ENCODE results near the gene BPIFB2.

The BPIFB2 gene

DNA sequence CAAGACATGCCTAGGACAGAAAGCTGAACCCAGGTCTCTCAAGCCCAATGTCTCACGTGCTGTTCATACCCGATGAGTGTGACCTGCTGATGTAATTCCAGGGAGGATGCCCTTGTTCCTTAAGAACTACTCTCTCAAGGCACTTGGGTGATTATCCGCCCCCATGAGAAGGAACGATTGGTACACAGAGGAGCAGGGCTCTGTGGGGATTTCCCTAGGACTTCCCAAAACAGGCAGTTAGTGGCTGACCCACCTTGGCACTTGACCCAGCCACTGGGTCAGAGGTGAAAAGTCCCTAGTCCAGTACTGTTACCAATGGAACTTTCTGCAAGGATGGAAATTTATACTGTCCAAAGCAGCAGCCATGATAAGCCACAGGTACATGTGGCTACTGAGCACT is 14.8 kb downstream of the BPIFB2 start:
- no peak overlapping the region for H3K4me3 ChIP-seq (IDR thresholded peaks at IDR 0.05; ENCODE audit: insufficient read depth, low read depth, low read length)
- H4K20me1 ChIP-seq (ENCODE audit: insufficient read depth) = no peaks in the 10 kb centered on the region
- H3K79me2 ChIP-seq (ENCODE audit: insufficient read depth, low read depth) = no peaks in the 10 kb centered on the region
- peaks cover 29% of the 10 kb centered on the region for H3K27me3 ChIP-seq (ENCODE audit: insufficient read depth, low read depth)
- no peaks in the 10 kb centered on the region for H3K36me3 ChIP-seq (ENCODE audit: insufficient read depth)
- no peak overlapping the region for H2AFZ ChIP-seq (ENCODE audit: low read depth)
- no peaks in the 10 kb centered on the region for H3K4me1 ChIP-seq (ENCODE audit: low read depth, poor library complexity, severe bottlenecking)
- H3K27ac ChIP-seq = no peak overlapping the region
- H3K4me2 ChIP-seq = no peak overlapping the region
- H3K9ac ChIP-seq = no peak overlapping the region
- TF ChIP-seq, protein P1, sequence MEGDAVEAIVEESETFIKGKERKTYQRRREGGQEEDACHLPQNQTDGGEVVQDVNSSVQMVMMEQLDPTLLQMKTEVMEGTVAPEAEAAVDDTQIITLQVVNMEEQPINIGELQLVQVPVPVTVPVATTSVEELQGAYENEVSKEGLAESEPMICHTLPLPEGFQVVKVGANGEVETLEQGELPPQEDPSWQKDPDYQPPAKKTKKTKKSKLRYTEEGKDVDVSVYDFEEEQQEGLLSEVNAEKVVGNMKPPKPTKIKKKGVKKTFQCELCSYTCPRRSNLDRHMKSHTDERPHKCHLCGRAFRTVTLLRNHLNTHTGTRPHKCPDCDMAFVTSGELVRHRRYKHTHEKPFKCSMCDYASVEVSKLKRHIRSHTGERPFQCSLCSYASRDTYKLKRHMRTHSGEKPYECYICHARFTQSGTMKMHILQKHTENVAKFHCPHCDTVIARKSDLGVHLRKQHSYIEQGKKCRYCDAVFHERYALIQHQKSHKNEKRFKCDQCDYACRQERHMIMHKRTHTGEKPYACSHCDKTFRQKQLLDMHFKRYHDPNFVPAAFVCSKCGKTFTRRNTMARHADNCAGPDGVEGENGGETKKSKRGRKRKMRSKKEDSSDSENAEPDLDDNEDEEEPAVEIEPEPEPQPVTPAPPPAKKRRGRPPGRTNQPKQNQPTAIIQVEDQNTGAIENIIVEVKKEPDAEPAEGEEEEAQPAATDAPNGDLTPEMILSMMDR (conservative IDR thresholded peaks at IDR 0.05; ENCODE audit: low read depth, low read length) = no peak

DNA sequence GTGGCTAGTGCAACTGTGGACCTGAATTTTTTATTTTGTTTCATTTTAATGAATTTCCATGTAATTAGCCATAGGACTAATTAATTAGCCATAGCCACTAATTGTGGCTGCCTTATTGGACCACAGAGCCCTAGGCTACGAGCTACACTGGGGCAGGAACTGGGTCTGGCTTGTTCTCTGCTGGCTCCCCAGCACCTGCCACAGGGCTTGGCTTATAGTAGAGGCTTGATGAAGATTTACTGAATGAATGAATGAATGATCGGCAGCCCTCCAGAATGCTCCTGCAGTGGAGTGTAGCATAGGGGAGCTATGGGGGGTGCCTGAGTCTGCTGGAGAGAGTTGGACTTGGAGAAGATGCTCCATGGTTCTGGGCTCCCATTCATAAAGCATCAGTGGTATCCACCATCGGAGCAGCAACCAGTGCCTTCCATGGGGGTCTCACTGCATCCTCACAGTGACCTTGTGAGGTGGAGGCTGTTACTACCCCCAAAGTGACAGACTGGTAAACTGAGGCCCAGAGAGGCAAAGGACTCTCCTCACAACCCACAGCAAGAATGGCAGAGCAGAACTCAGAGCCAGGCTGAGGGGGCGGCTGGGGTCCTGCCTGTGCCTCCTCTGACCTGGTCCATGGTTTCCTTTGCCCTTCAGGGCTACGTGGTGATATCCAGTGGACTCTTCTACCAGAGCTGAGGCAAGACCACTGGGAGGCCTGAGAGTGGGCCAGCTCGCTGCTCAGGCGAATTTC is 15.4 kb downstream of the BPIFB2 start:
- no peak overlapping the region for H3K4me2 ChIP-seq
- no peak overlapping the region for H3K4me3 ChIP-seq (IDR thresholded peaks at IDR 0.05; ENCODE audit: insufficient read depth, low read depth, low read length)

DNA sequence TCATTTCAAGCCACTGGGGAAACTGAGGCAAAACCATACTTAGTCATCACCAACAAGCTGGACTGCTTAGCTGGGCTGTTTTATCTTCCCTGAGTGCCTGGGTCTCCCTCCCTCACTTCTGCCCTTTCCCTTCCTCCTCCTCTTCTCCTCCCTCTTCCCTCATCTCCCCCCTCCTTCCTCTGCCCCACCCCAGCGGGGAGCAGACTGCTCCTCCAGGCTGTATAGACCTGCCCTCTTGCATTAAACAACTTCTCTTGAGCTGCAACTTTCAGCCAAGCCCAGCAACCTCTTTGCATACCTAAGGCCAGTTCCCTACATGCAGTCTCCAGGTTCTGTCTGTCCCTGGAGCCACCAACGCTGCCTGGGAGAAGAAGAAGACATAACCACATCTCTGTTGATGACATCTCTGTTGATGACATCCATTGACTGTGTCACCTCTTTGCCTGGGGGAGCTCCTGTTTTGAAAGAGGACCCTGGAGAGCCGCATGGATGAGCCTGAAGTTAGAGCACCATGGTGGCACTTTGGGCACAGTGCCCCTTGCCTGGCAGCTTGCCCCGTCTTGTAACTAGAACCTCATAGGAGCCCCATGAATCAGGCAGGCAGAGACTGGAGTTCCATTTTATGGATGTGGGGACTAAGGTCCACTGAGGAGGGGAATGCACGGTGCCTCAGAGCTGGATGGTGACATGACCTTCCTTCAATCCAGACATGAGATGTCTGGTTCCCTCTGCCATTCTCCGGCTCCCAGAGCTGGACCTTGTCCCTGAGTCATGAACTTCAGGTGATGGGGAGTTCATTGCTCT is 16.1 kb downstream of the BPIFB2 start:
- Histone ChIP-seq H2AFZ (ENCODE audit: low read depth) (no peak overlapping the region), H3K79me2 (ENCODE audit: insufficient read depth, low read depth) (no peaks in the 10 kb centered on the region), H3K27ac (no peak overlapping the region), H3K9ac (no peak overlapping the region), H3K4me1 (ENCODE audit: low read depth, poor library complexity, severe bottlenecking) (no peaks in the 10 kb centered on the region), H3K27me3 (ENCODE audit: insufficient read depth, low read depth) (peaks cover 27% of the 10 kb centered on the region), H3K4me2 (no peak overlapping the region), H3K36me3 (ENCODE audit: insufficient read depth) (no peaks in the 10 kb centered on the region), H3K4me3 (IDR thresholded peaks at IDR 0.05; ENCODE audit: insufficient read depth, low read depth, low read length) (no peak overlapping the region), H4K20me1 (ENCODE audit: insufficient read depth) (no peaks in the 10 kb centered on the region)
- TF ChIP-seq, protein P1 (conservative IDR thresholded peaks at IDR 0.05; ENCODE audit: low read depth, low read length) = no peak

More for the DNA sequence above, 15.4 kb downstream of the BPIFB2 start:
- peaks cover 29% of the 10 kb centered on the region for H3K27me3 ChIP-seq (ENCODE audit: insufficient read depth, low read depth)
- no peaks in the 10 kb centered on the region for H3K79me2 ChIP-seq (ENCODE audit: insufficient read depth, low read depth)
- H4K20me1 ChIP-seq (ENCODE audit: insufficient read depth) = no peaks in the 10 kb centered on the region
- H3K4me1 ChIP-seq (ENCODE audit: low read depth, poor library complexity, severe bottlenecking) = no peaks in the 10 kb centered on the region
- H3K36me3 ChIP-seq (ENCODE audit: insufficient read depth) = no peaks in the 10 kb centered on the region
- H3K27ac ChIP-seq = no peak overlapping the region
- H2AFZ ChIP-seq (ENCODE audit: low read depth) = no peak overlapping the region
- H3K9ac ChIP-seq = no peak overlapping the region
- TF ChIP-seq, protein P1 (conservative IDR thresholded peaks at IDR 0.05; ENCODE audit: low read depth, low read length) = no peak

DNA sequence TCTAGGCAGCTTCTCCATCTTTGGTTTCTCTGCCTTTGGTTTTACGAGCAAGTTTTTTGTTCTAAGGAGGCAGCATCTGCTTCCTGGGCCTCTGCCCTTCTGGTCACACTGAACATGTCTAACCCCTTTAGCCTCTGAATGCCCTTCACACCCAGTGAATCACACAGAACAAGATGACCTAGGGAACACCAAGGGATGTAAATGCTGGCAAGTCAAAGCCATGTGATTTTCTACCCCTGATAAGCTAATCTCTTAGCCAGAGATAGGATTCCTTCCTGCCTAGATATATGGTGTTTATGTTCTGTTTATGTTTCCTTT is 16.7 kb downstream of the BPIFB2 start:
- H2AFZ ChIP-seq (ENCODE audit: low read depth) = no peak overlapping the region
- H3K4me1 ChIP-seq (ENCODE audit: low read depth, poor library complexity, severe bottlenecking) = no peaks in the 10 kb centered on the region
- H3K36me3 ChIP-seq (ENCODE audit: insufficient read depth) = no peaks in the 10 kb centered on the region
- no peak overlapping the region for H3K4me2 ChIP-seq
- H4K20me1 ChIP-seq (ENCODE audit: insufficient read depth) = no peaks in the 10 kb centered on the region
- peaks cover 21% of the 10 kb centered on the region for H3K27me3 ChIP-seq (ENCODE audit: insufficient read depth, low read depth)
- TF ChIP-seq, protein P1 (conservative IDR thresholded peaks at IDR 0.05; ENCODE audit: low read depth, low read length) = no peak
- no peak overlapping the region for H3K27ac ChIP-seq
- no peak overlapping the region for H3K4me3 ChIP-seq (IDR thresholded peaks at IDR 0.05; ENCODE audit: insufficient read depth, low read depth, low read length)
- no peak overlapping the region for H3K9ac ChIP-seq
- no peaks in the 10 kb centered on the region for H3K79me2 ChIP-seq (ENCODE audit: insufficient read depth, low read depth)

All from KMS-11 (cell line).